Measurements from ENCODE around the gene TUBG2.
"Not testable (repeated sequence)": the region's sequence is repeated elsewhere in the genome, so short reads cannot be mapped to it uniquely, and the experiment has no call there.

TUBG2 gene

DNA sequence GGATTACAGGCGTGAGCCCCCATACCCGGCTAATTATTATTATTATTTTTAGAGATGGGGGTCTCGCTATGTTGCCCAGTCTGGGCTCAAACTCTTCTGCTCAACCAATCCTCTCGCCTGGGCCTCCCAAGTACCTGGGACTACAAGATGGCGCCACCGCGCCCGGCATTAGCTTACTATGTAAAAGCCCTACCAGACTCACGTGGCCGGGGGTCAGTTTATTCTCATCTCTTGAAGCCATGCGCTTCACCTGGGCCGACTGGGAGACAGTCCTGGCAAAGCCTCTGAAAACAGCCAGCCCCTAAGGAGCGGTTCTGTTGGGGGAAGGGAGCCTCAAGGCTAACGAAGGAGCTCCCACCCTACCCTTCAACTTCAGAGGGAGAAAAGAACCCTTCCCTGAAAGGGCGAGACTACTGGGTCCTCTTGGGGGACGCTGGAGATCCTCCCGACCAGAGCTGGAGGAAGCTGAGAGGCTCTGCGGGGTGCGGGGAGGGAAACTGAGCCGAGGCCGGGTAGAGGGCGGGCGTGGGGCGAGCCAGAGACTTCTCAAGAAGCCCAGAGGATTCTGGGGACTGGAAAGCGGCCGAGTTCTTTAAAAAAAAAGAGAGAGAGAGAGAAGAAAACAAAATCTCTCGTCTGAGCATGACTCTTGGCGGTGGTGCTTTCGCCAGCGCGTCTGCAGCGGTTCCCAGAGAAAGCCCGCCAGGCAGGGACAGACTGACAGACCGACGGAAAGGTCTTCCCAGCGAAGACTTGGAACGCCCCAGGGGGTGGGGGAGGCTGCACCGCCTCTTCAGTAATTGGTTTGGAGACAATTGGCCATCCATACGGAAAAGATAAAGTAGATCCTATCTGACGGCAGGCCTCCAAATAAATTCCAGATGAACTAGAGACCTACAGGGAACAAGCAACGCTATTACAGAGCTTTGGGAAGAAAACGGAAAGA, 5.6 kb upstream of the TUBG2 start:
- DNase-seq (ENCODE audit: low spot score) = peak; percentile 62

DNA sequence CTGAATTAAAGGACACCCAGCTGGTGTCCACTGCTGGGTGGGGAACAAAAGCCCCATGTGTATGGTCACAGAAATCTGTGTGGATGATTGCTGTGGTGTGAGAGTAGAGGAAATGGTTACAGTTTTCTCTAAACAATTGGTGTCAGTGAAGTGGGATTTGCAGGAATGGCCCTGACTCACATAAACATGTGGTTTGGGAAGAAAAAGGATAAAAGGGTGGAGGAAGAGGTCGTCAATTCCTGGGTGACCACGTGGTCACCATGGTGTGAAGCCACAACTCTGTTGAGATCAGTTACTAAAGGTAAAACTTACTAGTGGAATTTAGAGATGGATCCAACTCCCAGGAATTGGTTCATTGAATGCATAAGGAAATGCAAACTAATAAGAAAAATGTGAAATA, 3.6 kb upstream of the TUBG2 start:
- no peak for DNase-seq (ENCODE audit: low spot score)

DNA sequence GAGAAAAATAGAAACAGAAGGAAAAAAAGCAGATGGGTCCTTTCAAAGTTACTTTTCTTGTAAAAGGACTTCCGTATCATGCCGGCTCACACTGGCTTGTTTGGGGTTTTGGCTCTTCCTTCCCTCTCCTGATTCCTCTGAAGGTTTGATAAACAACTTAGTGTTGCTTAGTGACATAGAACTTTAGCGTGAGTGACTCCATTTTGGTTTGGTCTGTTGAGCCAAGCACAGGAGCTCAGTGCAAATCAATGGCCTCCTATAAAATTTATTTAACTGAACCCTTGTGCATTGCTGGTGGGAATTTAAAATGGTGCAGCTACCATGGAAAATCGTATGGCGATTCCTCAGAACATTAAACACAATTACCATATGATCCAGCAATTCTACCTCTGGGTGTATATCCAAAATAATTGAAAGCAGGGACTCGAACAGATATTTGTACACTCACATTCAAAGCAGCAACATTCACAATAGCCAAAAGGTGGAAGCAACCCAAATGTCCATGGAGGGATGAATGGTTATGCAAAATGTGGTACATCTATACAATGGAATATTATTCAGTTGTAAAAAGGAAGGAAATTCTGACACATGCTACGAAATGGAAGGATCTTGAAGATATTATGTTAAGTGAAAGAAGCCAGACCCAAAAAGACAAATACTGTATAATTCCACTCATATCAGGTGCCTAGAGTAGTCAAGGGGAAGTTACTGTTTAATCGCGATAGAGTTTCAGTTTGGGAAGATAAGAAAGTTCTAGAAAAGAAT, 1.1 kb upstream of the TUBG2 start:
- DNase-seq (ENCODE audit: low spot score) = no peak

DNA sequence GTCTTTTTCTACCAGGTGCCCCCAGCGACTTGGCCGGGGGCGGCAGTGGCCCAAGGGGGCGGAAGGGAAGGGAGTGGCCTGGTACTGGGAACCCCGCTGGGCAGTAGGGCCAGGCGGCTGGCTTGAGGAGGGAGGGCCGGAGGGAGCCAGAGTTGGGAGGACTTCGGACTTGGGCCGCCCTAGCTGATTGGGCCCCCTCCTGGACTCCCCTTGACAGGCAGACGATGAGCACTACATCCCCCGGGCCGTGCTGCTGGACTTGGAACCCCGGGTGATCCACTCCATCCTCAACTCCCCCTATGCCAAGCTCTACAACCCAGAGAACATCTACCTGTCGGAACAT, 819 bp downstream of the TUBG2 start:
- DNase-seq (ENCODE audit: low spot score) = not testable (repeated sequence)

DNA sequence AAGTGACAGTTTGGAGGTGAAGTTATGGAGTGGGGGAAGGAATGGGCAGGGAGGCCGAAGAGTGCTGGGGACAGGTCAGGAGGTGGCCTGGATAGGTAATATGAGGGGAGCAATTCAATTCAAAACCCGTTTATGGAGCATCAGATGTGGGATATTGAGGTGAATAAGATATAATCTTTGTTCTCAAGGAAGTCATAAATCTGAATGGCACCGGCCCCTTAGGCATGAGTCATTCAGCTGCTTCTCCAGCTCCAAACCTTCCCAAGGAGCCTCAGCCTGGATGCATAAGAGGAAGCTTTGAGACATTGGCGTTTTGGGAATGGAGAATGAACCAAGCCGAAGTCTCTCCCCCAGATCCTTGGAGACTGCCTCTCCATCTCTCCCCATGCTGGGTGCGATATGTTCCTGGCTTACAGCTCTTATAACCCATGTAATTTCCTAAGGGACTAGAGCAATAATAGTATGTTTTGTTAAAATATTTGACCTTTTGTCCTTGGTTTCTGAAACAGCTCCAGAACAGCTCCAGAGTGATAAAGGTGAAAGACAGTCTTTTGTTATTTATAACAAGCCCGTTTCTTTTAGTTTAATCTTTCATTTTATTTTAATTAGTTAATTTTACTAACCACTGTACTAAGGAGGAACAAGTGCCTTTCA, 1.7 kb downstream of the TUBG2 start:
- peak; percentile 77 for DNase-seq (ENCODE audit: low spot score)

DNA sequence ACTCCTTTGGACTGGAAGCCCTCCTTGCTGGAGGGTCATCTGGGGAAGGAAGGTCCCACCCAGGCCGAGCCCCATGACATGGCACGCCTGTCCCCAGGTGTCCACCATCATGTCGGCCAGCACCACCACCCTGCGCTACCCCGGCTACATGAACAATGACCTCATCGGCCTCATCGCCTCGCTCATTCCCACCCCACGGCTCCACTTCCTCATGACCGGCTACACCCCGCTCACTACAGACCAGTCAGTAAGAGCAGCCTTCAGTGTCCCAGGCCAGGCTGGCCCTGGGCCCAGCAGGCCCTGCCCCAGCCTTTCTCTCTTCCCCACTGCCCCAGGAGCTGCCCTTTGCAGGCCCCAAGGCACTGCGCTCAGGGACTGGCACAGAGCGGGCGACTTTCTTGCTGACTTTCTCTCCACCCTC, 6.5 kb downstream of the TUBG2 start:
- DNase-seq (ENCODE audit: low spot score) = no peak

DNA sequence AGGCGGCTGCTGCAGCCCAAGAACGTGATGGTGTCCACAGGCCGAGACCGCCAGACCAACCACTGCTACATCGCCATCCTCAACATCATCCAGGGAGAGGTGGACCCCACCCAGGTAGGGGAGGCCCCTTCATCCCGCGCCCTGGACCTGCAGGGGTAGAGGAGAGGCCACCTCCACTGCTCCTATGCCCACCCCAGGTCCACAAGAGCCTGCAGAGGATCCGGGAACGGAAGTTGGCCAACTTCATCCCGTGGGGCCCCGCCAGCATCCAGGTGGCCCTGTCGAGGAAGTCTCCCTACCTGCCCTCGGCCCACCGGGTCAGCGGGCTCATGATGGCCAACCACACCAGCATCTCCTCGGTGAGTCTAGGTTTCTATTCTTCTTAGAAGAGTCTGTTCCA, 7.0 kb downstream of the TUBG2 start:
- DNase-seq (ENCODE audit: low spot score) = not testable (repeated sequence)

DNA sequence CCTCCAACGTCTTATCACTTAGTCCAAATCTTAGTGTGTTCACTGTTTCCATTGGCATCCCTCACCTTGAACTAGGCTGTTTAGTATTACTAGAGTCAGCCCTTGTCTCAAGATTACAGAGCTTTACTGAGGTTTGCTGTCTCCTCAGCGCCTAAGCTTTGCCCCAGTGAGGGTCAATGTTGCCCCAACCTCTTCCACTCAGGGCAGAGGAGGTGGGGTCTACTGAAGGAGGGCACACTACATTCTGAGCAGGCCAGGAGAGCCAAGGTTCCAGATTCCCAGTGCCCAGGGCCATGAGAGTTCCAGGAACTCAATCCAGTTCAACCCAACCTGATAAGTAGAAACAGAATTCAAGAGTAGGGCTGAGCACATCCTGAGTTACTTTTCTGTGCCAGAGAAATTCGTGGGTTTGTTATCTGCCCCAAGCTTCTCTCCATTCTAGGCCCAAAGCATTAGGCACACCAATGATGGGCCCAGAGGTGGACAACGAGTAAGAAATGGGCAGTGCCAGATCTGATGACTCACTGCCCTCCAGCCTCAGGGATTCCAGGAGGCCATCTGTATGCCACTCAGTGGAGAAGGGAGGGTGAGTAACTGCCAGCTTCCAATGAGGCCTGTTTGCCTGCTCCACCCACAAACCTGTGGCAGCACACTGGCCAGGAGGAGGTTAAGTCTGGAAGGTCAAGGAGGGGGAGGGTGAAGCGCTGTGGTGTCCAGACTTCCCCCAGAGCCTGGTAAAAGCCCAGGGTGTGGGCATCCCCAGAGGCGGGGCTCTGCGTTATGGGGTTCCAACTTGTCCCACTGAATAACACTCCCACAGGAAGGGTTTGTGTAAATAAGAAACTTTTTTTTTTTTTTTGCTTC, 8.2 kb downstream of the TUBG2 start:
- DNase-seq (ENCODE audit: low spot score) = peak; percentile 93

DNA sequence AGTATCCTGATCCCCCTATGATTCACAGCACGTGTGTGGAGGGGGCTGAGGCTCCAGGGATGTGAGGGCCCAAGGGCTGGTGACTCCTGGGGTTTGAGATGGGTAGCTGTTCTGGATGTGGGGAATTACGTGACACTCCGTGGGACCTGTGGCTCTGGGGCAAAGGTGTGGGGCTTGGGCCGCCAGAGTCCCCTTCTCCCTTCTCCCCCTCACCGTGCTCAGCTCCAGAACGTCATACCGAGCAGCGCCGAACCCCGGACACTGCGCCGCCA, 10.6 kb downstream of the TUBG2 start:
- no peak for DNase-seq (ENCODE audit: low spot score)

DNA sequence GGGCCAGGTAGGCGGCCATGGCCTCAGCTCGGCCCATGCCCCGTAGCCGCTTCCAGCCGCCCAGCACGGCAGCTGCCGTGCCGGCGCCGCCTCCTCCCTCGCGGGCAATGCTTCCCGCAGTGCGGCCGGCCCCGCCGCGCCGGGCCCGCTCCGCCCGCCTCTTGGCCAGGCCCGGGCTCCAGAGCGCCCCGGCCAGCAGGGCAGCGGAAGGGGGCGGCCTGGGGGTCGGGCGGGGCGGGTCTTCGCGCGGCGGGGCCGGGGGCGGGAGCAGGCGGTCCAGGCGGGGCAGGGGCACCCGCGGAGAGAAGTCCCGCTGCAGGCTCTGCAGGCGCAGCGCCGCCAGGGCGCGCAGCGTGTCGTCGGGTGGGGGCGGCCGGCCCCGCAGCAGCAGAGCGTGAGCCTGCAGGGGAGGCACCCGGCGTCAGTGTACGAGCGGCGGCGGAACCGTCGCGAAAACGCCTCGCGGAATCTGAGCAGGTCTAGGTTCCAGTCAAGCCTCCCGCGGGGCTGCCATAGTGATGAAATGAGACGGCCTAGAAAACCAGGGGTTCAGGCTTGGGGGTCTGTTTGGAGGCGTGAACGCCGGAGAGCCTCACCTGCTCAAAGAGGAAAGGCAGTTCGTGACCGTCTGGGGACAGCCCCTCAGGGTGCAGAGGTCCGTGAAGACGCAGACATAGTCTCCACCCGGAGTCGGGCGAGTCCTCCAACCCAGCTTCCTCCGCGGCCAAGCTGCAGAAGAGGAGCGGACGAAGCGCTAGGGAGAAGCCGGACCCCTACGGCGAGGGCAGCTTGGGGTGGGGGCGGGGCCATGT, 11.1 kb downstream of the TUBG2 start:
- no peak for DNase-seq (ENCODE audit: low spot score)

DNA sequence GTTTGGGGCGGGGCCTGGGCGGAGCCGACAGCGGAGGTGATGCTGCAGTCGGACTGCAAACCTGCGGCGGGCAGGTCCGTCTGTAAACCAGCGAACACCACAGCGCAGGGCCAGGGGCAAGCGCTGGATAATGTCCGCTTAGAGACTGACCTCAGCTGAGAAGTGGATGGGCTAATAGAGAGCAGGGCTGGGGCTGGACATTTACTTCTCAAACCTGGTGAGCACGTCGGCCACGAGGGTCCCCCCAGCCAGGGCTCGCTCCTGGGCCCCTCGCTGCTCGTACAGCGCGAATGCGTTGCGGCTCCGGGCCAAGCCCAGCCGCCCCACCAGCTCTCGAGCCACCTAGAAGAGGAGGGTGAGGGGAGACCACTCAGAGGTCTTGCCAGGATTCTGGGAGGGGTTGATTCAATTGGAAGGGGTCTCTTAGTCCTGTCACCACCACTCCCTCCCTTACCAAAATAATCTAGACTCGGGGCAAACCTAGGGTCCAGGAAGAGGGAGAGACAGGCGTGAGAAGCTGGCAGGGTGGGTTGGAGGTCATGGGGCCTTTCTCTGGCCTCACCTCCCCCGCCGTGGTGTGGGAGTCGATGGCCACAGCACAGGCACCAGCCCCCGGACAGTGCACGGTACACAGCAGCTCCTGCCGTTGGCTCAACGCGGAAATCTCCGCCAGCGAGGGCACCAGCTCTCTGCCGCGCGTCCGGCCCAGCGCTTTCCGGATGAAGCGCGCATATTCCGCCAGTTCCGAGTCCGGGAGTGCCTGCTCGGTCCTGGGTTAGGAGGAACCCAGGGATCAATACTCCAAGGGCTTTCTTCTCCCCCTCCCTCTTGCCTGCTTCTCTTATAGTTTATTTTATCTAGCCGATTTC, 11.9 kb downstream of the TUBG2 start:
- DNase-seq (ENCODE audit: low spot score) = no peak

DNA sequence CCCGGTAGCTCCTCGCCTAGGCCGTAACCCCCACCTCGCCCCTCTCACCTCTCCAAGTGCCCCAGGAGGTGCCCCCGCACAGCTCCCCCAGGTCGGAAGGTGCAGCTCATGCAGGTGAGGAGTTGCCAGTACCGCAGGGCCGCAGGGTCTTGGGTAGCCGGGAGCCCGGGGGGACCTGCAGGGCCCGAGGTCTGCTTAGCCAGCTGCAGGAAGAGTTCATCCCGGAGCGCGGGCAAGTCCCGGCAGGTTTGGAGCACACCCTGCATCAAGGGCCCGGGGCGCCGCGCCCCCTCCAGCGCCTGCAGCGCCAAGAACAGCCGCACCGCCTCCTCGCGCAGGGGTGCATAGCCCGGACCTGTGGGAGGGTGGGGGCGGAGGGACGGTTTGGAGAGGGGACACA, 13.0 kb downstream of the TUBG2 start:
- DNase-seq (ENCODE audit: low spot score) = no peak

DNA sequence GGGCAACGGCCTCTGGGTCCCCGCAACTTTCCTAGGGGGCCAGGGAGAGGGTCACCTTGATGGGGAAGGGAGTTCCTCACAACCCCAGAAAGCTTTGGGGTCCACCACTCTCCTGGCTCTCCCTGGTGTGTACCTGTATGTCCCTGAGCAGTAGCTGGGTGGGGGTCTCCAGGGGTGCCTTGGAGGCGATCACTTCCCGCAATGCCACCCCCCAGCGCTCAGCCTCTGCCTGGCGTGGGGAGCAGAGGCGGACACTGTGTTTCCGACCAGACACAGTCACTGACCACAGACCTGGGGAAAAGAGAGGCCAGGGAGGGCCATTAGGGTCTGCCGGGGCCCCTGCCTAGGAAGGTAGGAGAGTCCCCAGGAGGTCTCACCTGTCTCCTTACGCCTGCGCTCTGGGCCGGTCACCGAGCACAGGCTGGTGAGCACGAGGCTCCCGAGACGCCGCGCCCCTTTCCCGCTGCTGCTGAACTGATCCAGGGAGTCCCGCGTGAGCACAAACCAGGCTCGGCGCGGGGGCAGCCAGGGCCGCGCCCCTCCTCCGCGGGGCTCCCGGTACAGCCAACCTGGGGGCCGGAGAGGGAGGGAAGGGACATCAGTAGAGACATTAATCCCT, 14.3 kb downstream of the TUBG2 start:
- DNase-seq (ENCODE audit: low spot score) = no peak

DNA sequence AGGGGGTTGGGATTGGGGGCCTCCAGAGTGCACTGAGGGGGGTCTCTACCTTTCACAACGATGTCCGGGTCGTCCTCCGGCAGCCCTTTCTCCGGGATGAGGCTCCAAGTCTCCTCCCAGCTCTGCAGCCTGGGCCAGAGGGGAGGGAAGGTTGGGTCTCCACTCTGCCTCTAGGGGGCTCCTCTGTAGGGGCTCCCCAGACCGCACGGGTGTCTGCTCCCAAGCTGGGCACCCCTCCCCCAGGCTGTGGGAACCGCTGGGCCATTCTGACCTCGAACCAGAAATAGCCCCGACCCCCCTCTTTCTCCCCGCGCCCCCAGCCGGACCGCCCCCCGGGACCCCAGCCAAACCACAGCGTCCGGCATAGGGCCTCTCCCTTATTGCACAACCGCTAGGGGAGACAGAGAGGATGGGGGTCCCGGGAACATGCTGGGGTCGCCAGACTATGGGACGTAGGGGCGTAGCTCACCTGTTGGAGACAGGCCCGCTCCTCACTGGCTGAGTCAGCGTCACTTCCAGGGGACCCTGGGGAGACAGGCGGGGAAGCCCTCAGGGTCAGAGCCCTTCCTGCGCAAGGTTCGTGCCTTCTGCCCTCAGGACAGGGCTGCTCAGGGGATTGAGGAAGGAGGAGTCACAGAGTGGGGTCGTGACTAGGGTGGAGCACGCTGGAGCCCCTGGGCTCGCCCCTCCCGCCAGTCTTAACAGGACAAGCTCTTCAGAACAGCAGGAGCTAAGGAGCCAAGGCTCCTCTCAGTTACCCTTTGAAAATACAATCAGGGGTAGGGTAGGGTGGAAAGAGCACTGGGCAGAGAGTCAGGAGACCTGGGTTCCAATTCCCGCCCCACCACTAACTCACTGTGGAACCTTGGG, 15.0 kb downstream of the TUBG2 start:
- peak; percentile 92 for DNase-seq (ENCODE audit: low spot score)

DNA sequence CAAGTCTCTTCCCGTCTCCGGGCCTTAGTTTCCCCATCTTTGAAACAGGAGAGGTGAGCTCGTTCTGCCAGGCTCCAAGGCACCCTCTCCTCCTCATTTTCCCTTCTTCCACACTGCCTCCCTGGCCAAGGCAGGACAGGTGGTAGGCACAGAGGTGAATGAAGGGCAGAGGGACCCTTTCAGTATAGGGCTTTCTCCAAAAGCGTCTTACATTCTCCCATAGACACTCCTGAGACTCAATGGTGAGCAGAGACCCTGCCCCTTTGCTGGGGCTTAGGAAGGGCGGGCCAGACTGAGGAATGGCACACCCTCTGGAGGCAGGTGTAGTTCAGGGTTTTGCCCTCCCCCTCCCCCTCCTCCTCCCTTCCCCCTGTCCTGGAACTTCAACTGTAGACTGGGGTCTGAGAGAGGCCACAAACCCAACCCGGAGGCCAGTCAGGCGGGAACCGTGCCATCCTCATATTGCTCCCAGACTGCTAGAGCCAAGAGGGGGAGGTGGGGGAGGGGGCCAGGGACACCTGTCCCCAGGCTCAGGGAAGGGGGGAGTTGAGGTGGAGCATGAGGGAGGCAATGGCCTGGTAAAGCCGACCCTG, 15.8 kb downstream of the TUBG2 start:
- DNase-seq (ENCODE audit: low spot score) = no peak

DNA sequence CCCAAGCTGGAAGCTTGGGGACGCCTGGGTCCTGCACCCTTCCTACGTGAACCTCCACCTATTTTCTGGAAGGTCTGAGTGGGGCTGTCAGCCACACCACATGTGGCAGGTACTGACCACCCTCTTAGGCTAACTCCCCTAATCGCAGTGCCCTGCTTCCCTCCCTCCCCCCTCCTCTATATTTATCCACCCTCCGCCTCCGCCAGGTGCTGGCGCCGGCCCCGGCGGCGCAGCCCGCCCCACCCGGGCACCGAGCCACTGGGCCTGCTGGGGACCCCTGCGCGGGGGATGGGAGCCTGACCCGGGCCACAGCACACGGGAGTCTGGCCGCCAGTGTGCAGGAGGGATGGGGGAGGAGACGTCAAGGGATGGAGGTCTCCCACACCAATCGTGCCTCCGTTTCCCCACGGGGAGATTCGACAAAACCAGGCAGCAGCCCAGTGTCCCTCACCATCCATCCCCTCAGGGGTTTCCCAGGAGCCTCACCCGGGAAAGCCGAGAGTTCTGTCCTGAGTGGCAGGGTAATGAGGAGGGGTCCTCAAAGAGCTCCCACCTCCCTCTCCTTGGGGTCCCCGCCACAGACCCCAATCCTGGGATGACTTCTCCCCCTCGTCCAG, 16.4 kb downstream of the TUBG2 start:
- no peak for DNase-seq (ENCODE audit: low spot score)

DNA sequence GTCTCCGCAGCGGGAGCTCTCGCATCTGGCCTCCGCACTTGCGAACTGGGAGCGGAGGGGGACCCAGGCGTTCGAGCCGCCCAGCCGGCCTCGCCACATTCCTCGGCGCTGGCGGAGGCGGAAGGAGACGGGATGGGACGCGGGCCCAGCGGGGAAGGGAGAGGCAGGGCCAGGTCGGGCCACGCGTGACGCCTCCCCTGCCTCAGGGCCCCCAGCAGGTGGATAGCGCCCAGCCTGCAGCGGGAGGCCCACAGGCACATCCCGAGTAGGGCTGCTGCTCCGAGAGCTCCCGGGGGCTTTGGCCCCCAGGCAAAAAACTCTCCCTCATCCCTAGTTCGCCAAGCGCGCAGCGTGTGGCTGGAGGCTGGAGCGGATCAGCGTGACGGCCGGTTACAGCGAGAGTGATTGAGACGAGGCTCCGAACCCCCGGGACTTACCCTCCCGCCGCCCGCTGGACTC, 16.9 kb downstream of the TUBG2 start:
- peak; percentile 73 for DNase-seq (ENCODE audit: low spot score)
